ENCODE results near the gene KPNA2.
"Not testable (repeated sequence)": the region's sequence is repeated elsewhere in the genome, so short reads cannot be mapped to it uniquely, and the experiment has no call there.

KPNA2 gene

DNA sequence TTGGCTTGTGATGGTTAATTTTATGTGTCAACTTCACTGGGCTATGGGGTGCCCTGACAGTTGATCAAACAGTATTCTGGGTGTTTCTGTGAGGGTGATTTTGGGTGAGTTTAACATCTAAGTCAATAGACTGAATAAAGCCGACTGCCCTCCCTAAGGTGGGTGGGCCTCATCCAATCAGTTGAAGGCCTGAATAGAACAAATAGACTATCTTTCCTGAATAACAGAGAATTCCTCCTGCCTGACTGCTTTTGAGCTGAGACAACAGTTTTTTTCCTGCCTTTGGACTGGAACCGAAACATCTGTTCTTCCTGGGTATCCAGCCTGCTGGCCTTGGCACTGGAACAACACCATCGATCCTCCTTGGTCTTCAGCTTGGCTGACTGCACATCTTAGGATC is 33.0 kb downstream of the KPNA2 start:
- H4K12ac ChIP-seq (ENCODE audit: low read depth, low read length); H3K18ac ChIP-seq (ENCODE audit: low read length); DNase-seq; H3K9me3 ChIP-seq (ENCODE audit: insufficient read depth, low read depth, low read length); H3K79me2 ChIP-seq (ENCODE audit: control insufficient read depth, insufficient read depth, low read length, poor library complexity); H2BK12ac ChIP-seq (ENCODE audit: low read length); H2AFZ ChIP-seq (ENCODE audit: insufficient read depth, low read length, poor library complexity); H3K4me2 ChIP-seq (ENCODE audit: low read length); H3K36me3 ChIP-seq (ENCODE audit: control insufficient read depth in 1 of 2, insufficient read depth in 2 of 2, low read length in 2 of 2); H3K4me3 ChIP-seq (ENCODE audit: low read depth, low read length); H2BK120ac ChIP-seq (ENCODE audit: insufficient read depth, low read length, poor library complexity); H3K14ac ChIP-seq (ENCODE audit: low read length); H3K27me3 ChIP-seq (ENCODE audit: insufficient read depth, low read length); H3K4ac ChIP-seq (ENCODE audit: low read depth, low read length); H4K8ac ChIP-seq (ENCODE audit: low read depth, low read length); H2AK5ac ChIP-seq (ENCODE audit: low read length); H3K23ac ChIP-seq (ENCODE audit: low read length); H3K79me1 ChIP-seq (ENCODE audit: low read length); H2BK5ac ChIP-seq (ENCODE audit: low read depth, low read length, poor library complexity); H3K27ac ChIP-seq (ENCODE audit: low read depth, low read length); H3K4me1 ChIP-seq (ENCODE audit: control insufficient read depth in 1 of 2, insufficient read depth in 2 of 2, low read length in 2 of 2); H4K91ac ChIP-seq (ENCODE audit: low read depth, low read length); H3K9ac ChIP-seq (ENCODE audit: low read length): not testable (repeated sequence)
- no CpG with 5 or more reads among the region's 3 CpGs for WGBS (ENCODE audit: extremely low coverage, insufficient coverage, insufficient read length)

DNA sequence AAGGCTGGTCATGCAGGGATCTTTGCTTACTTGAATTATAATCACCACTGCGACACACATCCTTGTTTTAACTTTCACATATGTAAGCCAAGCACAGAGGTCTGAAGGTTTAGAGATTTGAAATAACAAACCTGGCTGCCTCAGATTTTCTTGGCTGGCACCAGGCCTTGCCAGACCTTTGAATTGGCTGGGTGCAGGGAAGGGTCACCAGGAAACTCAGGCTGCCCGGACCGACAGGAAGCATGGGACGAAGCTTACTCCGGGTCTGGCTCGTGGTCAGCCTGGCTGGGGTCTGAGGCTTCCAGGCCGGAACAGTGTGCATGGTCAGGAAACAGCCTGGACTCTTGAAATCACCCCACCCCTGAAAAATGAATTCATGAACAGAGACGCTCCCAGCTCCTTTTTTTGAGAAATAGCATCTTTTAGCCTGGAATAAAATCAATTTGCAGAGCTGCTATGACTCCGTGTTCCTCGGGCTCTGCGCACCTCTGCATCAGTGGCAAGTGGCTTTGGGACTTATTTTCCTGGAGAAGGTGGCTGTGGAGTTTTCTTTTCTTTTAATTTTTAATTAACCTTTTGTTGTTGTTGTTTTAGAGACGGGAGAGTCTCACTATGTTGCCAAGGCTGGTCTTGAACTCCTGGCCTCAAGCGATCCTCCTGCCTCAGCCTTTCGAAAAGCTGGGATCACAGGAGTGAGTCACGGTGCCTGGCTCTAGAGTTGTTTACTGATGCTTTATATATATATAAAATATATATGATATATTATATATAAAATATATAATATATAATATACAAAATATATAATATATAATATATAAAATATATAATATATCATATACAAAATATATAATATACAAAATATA is 35.3 kb downstream of the KPNA2 start:
- not testable (repeated sequence) for H3K4me3 ChIP-seq (ENCODE audit: low read depth, low read length); H4K12ac ChIP-seq (ENCODE audit: low read depth, low read length); H2AK5ac ChIP-seq (ENCODE audit: low read length); H3K9me3 ChIP-seq (ENCODE audit: insufficient read depth, low read depth, low read length); H3K36me3 ChIP-seq (ENCODE audit: control insufficient read depth in 1 of 2, insufficient read depth in 2 of 2, low read length in 2 of 2); H3K79me2 ChIP-seq (ENCODE audit: control insufficient read depth, insufficient read depth, low read length, poor library complexity); H3K79me1 ChIP-seq (ENCODE audit: low read length); H3K14ac ChIP-seq (ENCODE audit: low read length); DNase-seq; H3K27me3 ChIP-seq (ENCODE audit: insufficient read depth, low read length); H2BK12ac ChIP-seq (ENCODE audit: low read length); H3K9ac ChIP-seq (ENCODE audit: low read length); H4K8ac ChIP-seq (ENCODE audit: low read depth, low read length); H2AFZ ChIP-seq (ENCODE audit: insufficient read depth, low read length, poor library complexity); H3K4me1 ChIP-seq (ENCODE audit: control insufficient read depth in 1 of 2, insufficient read depth in 2 of 2, low read length in 2 of 2); H4K91ac ChIP-seq (ENCODE audit: low read depth, low read length); H3K18ac ChIP-seq (ENCODE audit: low read length); H3K4ac ChIP-seq (ENCODE audit: low read depth, low read length); H3K4me2 ChIP-seq (ENCODE audit: low read length); H2BK120ac ChIP-seq (ENCODE audit: insufficient read depth, low read length, poor library complexity); H2BK5ac ChIP-seq (ENCODE audit: low read depth, low read length, poor library complexity); H3K23ac ChIP-seq (ENCODE audit: low read length); H3K27ac ChIP-seq (ENCODE audit: low read depth, low read length)
- no CpG with 5 or more reads among the region's 15 CpGs for WGBS (ENCODE audit: extremely low coverage, insufficient coverage, insufficient read length)

DNA sequence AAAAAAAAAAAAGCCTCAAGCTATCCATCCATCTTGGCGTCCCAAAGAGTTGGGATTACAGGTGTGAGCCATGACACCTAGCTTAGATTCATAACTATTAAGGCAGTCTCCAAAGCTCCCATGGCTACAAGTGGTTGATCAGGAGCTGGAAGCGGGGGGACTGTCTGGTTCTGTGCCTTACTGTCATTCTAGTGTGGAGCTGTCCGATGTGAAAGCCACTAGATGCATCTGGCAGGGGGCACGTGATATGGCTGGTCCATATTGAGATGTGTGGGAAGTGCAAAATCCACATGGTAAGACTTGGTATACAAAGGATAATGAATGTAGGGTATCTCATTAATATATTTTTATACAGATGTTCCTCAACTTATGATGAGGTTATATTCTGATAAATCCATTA is 38.7 kb downstream of the KPNA2 start:
- Histone ChIP-seq H3K18ac (ENCODE audit: low read length) (no peak overlapping the region), H3K23ac (ENCODE audit: low read length) (no peak overlapping the region), H3K9me3 (ENCODE audit: insufficient read depth, low read depth, low read length) (no peaks in the 10 kb centered on the region), H3K4ac (ENCODE audit: low read depth, low read length) (no peak overlapping the region), H4K91ac (ENCODE audit: low read depth, low read length) (no peak overlapping the region), H3K9ac (ENCODE audit: low read length) (no peak overlapping the region), H3K4me1 (ENCODE audit: control insufficient read depth in 1 of 2, insufficient read depth in 2 of 2, low read length in 2 of 2) (no peaks in the 10 kb centered on the region), H3K36me3 (ENCODE audit: control insufficient read depth in 1 of 2, insufficient read depth in 2 of 2, low read length in 2 of 2) (no peaks in the 10 kb centered on the region), H4K12ac (ENCODE audit: low read depth, low read length) (no peak overlapping the region), H3K4me2 (ENCODE audit: low read length) (no peak overlapping the region), H3K27me3 (ENCODE audit: insufficient read depth, low read length) (no peaks in the 10 kb centered on the region), H3K4me3 (ENCODE audit: low read depth, low read length) (no peak overlapping the region), H4K8ac (ENCODE audit: low read depth, low read length) (no peak overlapping the region), H2AK5ac (ENCODE audit: low read length) (no peak overlapping the region), H2BK120ac (ENCODE audit: insufficient read depth, low read length, poor library complexity) (no peak overlapping the region), H3K27ac (ENCODE audit: low read depth, low read length) (no peak overlapping the region), H3K79me1 (ENCODE audit: low read length) (no peaks in the 10 kb centered on the region), H3K14ac (ENCODE audit: low read length) (no peak overlapping the region), H2BK12ac (ENCODE audit: low read length) (no peak overlapping the region), H3K79me2 (ENCODE audit: control insufficient read depth, insufficient read depth, low read length, poor library complexity) (no peaks in the 10 kb centered on the region), H2AFZ (ENCODE audit: insufficient read depth, low read length, poor library complexity) (no peak overlapping the region), H2BK5ac (ENCODE audit: low read depth, low read length, poor library complexity) (no peak overlapping the region)
- DNase-seq, result no peak
- WGBS (ENCODE audit: extremely low coverage, insufficient coverage, insufficient read length), result no CpG with 5 or more reads among the region's 4 CpGs

DNA sequence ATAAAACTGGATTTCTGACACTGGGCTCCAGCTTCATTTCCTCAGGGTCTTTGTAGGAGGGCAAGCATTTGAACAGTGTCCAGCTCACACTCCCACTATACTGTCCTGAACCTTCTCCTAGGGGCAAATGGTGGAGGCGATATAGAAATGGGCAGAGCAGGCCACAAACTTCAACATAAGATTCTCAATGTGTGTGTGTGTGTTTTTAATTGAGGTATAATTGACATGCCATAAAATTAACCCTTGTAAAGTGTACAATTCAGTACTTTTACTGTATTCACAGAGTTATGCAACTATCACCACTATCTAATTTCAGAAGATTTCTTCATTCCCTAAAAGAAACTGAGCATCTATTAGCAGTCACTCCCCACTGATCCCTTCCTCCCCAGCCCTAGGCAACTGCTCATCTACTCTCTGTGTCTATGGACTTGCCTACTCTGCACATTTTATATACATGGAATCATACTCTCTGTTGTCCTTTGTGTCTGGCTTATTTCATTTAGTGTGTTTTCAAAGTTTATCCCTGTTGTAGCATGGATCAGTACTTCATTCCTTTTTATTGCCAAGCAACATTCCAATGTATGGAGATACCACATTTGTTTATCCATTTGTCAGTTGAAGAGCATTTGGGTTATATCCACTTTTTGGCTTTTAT is 40.5 kb downstream of the KPNA2 start:
- H3K9ac ChIP-seq (ENCODE audit: low read length); H3K4ac ChIP-seq (ENCODE audit: low read depth, low read length); H2AK5ac ChIP-seq (ENCODE audit: low read length); H2BK120ac ChIP-seq (ENCODE audit: insufficient read depth, low read length, poor library complexity); H4K91ac ChIP-seq (ENCODE audit: low read depth, low read length); H3K4me3 ChIP-seq (ENCODE audit: low read depth, low read length); H4K8ac ChIP-seq (ENCODE audit: low read depth, low read length); H3K14ac ChIP-seq (ENCODE audit: low read length); H3K79me2 ChIP-seq (ENCODE audit: control insufficient read depth, insufficient read depth, low read length, poor library complexity); H2BK12ac ChIP-seq (ENCODE audit: low read length); H4K12ac ChIP-seq (ENCODE audit: low read depth, low read length); H3K9me3 ChIP-seq (ENCODE audit: insufficient read depth, low read depth, low read length); H3K23ac ChIP-seq (ENCODE audit: low read length); H2AFZ ChIP-seq (ENCODE audit: insufficient read depth, low read length, poor library complexity); H3K4me1 ChIP-seq (ENCODE audit: control insufficient read depth in 1 of 2, insufficient read depth in 2 of 2, low read length in 2 of 2); H3K18ac ChIP-seq (ENCODE audit: low read length); H3K4me2 ChIP-seq (ENCODE audit: low read length); H3K27ac ChIP-seq (ENCODE audit: low read depth, low read length); H2BK5ac ChIP-seq (ENCODE audit: low read depth, low read length, poor library complexity); H3K79me1 ChIP-seq (ENCODE audit: low read length); H3K36me3 ChIP-seq (ENCODE audit: control insufficient read depth in 1 of 2, insufficient read depth in 2 of 2, low read length in 2 of 2); H3K27me3 ChIP-seq (ENCODE audit: insufficient read depth, low read length): not testable (repeated sequence)
- WGBS (ENCODE audit: extremely low coverage, insufficient coverage, insufficient read length), result no CpG with 5 or more reads among the region's 1 CpG
- peak; percentile 37 to 78 for DNase-seq

Measured in trophoblast cell (in vitro differentiated cells and primary cell).